ENCODE measurements around the gene C11orf98.

DNA sequence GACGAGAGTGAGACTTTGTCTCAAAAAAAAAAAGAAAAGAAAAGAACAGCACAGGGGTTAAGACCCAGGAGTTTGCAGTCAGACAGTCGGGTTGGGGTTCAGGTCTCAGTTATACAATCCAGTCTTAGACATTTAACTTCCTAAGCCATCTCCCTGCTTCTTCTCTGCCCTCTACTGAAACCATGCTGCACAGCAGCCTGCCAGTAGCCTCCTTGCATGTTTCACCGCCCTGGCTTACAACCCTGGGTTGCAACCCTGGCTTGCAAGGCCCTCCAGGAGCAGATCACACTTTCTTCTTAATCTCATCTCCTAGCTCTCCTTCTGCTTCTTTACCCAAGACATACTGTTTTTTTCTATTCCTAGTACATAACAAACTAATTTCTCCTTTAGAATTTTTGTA lies 37.3 kb downstream of the C11orf98 start:
- TF ChIP-seq EP300 (IDR thresholded peaks at IDR 0.05) (no peak), POLR2A (IDR thresholded peaks at IDR 0.05) (no peak), POLR2AphosphoS5 (IDR thresholded peaks at IDR 0.05) (no peak)
- TF ChIP-seq, protein P1, sequence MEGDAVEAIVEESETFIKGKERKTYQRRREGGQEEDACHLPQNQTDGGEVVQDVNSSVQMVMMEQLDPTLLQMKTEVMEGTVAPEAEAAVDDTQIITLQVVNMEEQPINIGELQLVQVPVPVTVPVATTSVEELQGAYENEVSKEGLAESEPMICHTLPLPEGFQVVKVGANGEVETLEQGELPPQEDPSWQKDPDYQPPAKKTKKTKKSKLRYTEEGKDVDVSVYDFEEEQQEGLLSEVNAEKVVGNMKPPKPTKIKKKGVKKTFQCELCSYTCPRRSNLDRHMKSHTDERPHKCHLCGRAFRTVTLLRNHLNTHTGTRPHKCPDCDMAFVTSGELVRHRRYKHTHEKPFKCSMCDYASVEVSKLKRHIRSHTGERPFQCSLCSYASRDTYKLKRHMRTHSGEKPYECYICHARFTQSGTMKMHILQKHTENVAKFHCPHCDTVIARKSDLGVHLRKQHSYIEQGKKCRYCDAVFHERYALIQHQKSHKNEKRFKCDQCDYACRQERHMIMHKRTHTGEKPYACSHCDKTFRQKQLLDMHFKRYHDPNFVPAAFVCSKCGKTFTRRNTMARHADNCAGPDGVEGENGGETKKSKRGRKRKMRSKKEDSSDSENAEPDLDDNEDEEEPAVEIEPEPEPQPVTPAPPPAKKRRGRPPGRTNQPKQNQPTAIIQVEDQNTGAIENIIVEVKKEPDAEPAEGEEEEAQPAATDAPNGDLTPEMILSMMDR (IDR thresholded peaks at IDR 0.05): no peak

Measured in suprapubic skin (tissue), 4 donors.